Large intestine (tissue), 3 donors: Measurements from ENCODE around the gene CELSR1. TPM values are rescaled to one million over a fixed set of nuclear protein-coding genes. Genes with fewer than 3 reads are reported as not detected.

Experiments used
- DNase-seq, 2 donors: peaks; one replicate each; pipeline versions ENCODE4 v3.0.0 to v3.0.0-alpha.2; 2013
- H3K27ac ChIP-seq: one replicate; pipeline ENCODE4 v1.5.1; 2013; ENCODE audit warnings: low read length
- H3K27me3 ChIP-seq: 2 replicates; pipeline ENCODE4 v1.6.1; 2013; ENCODE audit warnings: low read length; ENCODE audit not compliant: control insufficient read depth, insufficient read depth
- H3K36me3 ChIP-seq: 2 replicates; pipeline ENCODE4 v1.6.1; 2013; ENCODE audit warnings: low read length; ENCODE audit not compliant: control insufficient read depth, insufficient read depth
- H3K4me1 ChIP-seq: one replicate; pipeline ENCODE4 v1.6.1; 2013; ENCODE audit warnings: low read length; ENCODE audit not compliant: control insufficient read depth, insufficient read depth
- H3K4me3 ChIP-seq: one replicate; pipeline ENCODE4 v1.5.1; 2013; ENCODE audit warnings: low read length
- H3K9me3 ChIP-seq: one replicate; pipeline ENCODE4 v1.6.1; 2013; ENCODE audit warnings: mild to moderate bottlenecking, low read depth, low read length, moderate library complexity; ENCODE audit not compliant: control insufficient read depth
- WGBS: methylation state at CpG from one replicate; pipeline ENCODE4 v1.1.5; 2013; ENCODE audit warnings: low lambda C conversion rate; ENCODE audit not compliant: insufficient coverage; 5-methylcytosine and 5-hydroxymethylcytosine counted together
- polyA plus RNA-seq: library from polyadenylated mRNA; unstranded; fragments of 120-200 nt; gene quantifications from one replicate; pipeline ENCODE4 v1.2.1, GENCODE V29; 2013

The CELSR1 gene
- polyA plus RNA-seq, 1 donor: 5.9 TPM

GRCh38 chr22:46424496-46424895, 112.9 kb downstream of the CELSR1 start:
- Histone ChIP-seq H3K4me3 (no peak overlapping the region), H3K4me1 (no peaks in the 10 kb centered on the region), H3K36me3 (no peaks in the 10 kb centered on the region), H3K9me3 (peaks cover 3% of the 10 kb centered on the region), H3K27me3 (no peaks in the 10 kb centered on the region), H3K27ac (no peak overlapping the region)
- DNase-seq: no peak
- no CpG with 5 or more reads among the region's 5 CpGs for WGBS

GRCh38 chr22:46422896-46423295, 114.5 kb downstream of the CELSR1 start:
- no peak overlapping the region for H3K4me3 ChIP-seq
- peaks cover 3% of the 10 kb centered on the region for H3K9me3 ChIP-seq
- no peaks in the 10 kb centered on the region for H3K36me3 ChIP-seq
- H3K27ac ChIP-seq: no peak overlapping the region
- H3K27me3 ChIP-seq: no peaks in the 10 kb centered on the region
- no peaks in the 10 kb centered on the region for H3K4me1 ChIP-seq
- WGBS: no CpG with 5 or more reads among the region's 8 CpGs
- DNase-seq: no peak

- Histone ChIP-seq H3K9me3 (peaks cover 3% of the 10 kb centered on the region), H3K36me3 (no peaks in the 10 kb centered on the region), H3K4me1 (no peaks in the 10 kb centered on the region), H3K27me3 (no peaks in the 10 kb centered on the region), H3K4me3 (no peak overlapping the region), H3K27ac (no peak overlapping the region)
- no peak for DNase-seq
- no CpG with 5 or more reads among the region's 11 CpGs for WGBS
Observed at GRCh38 chr22:46421267-46421666, 116.2 kb downstream of the CELSR1 start.

- no peaks in the 10 kb centered on the region for H3K4me1 ChIP-seq
- H3K36me3 ChIP-seq: no peaks in the 10 kb centered on the region
- H3K27ac ChIP-seq: no peak overlapping the region
- H3K4me3 ChIP-seq: no peak overlapping the region
- H3K27me3 ChIP-seq: no peaks in the 10 kb centered on the region
- 90% methylated on average over 3 of the region's 27 CpGs for WGBS
- no peaks in the 10 kb centered on the region for H3K9me3 ChIP-seq
- no peak for DNase-seq
Observed at GRCh38 chr22:46419754-46420571, 117.5 kb downstream of the CELSR1 start.

- no CpG with 5 or more reads among the region's 11 CpGs for WGBS
- H3K4me1 ChIP-seq: no peaks in the 10 kb centered on the region
Observed at GRCh38 chr22:46418827-46419226, 118.6 kb downstream of the CELSR1 start.

GRCh38 chr22:46417769-46418168, 119.7 kb downstream of the CELSR1 start:
- Histone ChIP-seq H3K36me3 (no peaks in the 10 kb centered on the region), H3K27me3 (no peaks in the 10 kb centered on the region), H3K9me3 (no peaks in the 10 kb centered on the region), H3K27ac (no peak overlapping the region), H3K4me1 (no peaks in the 10 kb centered on the region), H3K4me3 (no peak overlapping the region)
- WGBS: no CpG with 5 or more reads among the region's 7 CpGs
- no peak for DNase-seq

More at GRCh38 chr22:46418827-46419226, 118.6 kb downstream of the CELSR1 start:
- H3K27me3 ChIP-seq: no peaks in the 10 kb centered on the region
- no peak for DNase-seq
- no peak overlapping the region for H3K27ac ChIP-seq
- no peak overlapping the region for H3K4me3 ChIP-seq
- H3K36me3 ChIP-seq: no peaks in the 10 kb centered on the region
- H3K9me3 ChIP-seq: no peaks in the 10 kb centered on the region

- DNase-seq: no peak
- WGBS: no CpG with 5 or more reads among the region's 24 CpGs
Observed at GRCh38 chr22:46416891-46417580, 120.4 kb downstream of the CELSR1 start.

GRCh38 chr22:46416520-46416871, 120.9 kb downstream of the CELSR1 start:
- no peak overlapping the region for H3K27ac ChIP-seq
- no CpG with 5 or more reads among the region's 14 CpGs for WGBS

More at GRCh38 chr22:46416891-46417580, 120.4 kb downstream of the CELSR1 start:
- Histone ChIP-seq H3K4me3 (no peak overlapping the region), H3K4me1 (no peaks in the 10 kb centered on the region), H3K27me3 (no peaks in the 10 kb centered on the region), H3K9me3 (no peaks in the 10 kb centered on the region), H3K36me3 (no peaks in the 10 kb centered on the region), H3K27ac (no peak overlapping the region)

GRCh38 chr22:46415776-46416519, 121.5 kb downstream of the CELSR1 start:
- Histone ChIP-seq H3K9me3 (no peaks in the 10 kb centered on the region), H3K27me3 (no peaks in the 10 kb centered on the region), H3K4me1 (no peaks in the 10 kb centered on the region), H3K4me3 (no peak overlapping the region), H3K36me3 (no peaks in the 10 kb centered on the region), H3K27ac (no peak overlapping the region)
- WGBS: 83% methylated on average over 1 of the region's 30 CpGs
- no peak for DNase-seq

More at GRCh38 chr22:46416520-46416871, 120.9 kb downstream of the CELSR1 start:
- Histone ChIP-seq H3K36me3 (no peaks in the 10 kb centered on the region), H3K4me1 (no peaks in the 10 kb centered on the region), H3K27me3 (no peaks in the 10 kb centered on the region), H3K4me3 (no peak overlapping the region), H3K9me3 (no peaks in the 10 kb centered on the region)
- DNase-seq: no peak

- DNase-seq: no peak
- Histone ChIP-seq H3K4me1 (no peaks in the 10 kb centered on the region), H3K27ac (no peak overlapping the region), H3K4me3 (no peak overlapping the region), H3K36me3 (no peaks in the 10 kb centered on the region), H3K27me3 (no peaks in the 10 kb centered on the region), H3K9me3 (no peaks in the 10 kb centered on the region)
- 100% methylated on average over 2 of the region's 19 CpGs for WGBS
Observed at GRCh38 chr22:46414704-46415103, 122.7 kb downstream of the CELSR1 start.
